HFF-Myc (cell line): ENCODE results near the gene LRIF1.

Source experiments
- DNase-seq: peaks from one replicate; pipeline ENCODE4 v3.0.0-alpha.2; 2011; ENCODE audit warnings: low read depth; ENCODE audit errors: extremely low read depth
- H3K4me3 ChIP-seq: replicated peaks from 2 replicates; pipeline ENCODE4 v1.5.1; 2011; ENCODE audit warnings: low read depth, mild to moderate bottlenecking, control low read depth, low read length
- CTCF ChIP-seq: IDR thresholded peaks from 2 replicates; pipeline ENCODE4 v1.5.1; 2012; ENCODE audit warnings: mild to moderate bottlenecking, low read depth, low read length, control low read depth; ENCODE audit errors: missing control alignments

The LRIF1 gene

GRCh38 chr1:110898734-110899457, 64.8 kb downstream of the LRIF1 start:
- no peak overlapping the region for H3K4me3 ChIP-seq
- DNase-seq: no peak
- no peak for TF ChIP-seq CTCF

- TF ChIP-seq CTCF: no peak
- no peak for DNase-seq
- no peak overlapping the region for H3K4me3 ChIP-seq
Measured at GRCh38 chr1:110897681-110898080, 66.0 kb downstream of the LRIF1 start.
